Measurements from ENCODE around the gene OR5H14. TPM values are rescaled to one million over a fixed set of nuclear protein-coding genes. Genes with fewer than 3 reads are reported as not detected.
"Not testable (repeated sequence)": the region's sequence is repeated elsewhere in the genome, so short reads cannot be mapped to it uniquely, and the experiment has no call there.

The OR5H14 gene
- total RNA-seq (2014; rRNA removed; shearing (Covaris generic)) = not detected in 2 replicates

GRCh38 chr3:98147179-98147578, at the start of gene OR5H14:
Gene OR5H14 (plus strand): TSS chr3:98147479. CDS start chr3:98149386, 1,907 bp downstream.
- DNase-seq (ENCODE audit: low spot score) = no peak

DNA sequence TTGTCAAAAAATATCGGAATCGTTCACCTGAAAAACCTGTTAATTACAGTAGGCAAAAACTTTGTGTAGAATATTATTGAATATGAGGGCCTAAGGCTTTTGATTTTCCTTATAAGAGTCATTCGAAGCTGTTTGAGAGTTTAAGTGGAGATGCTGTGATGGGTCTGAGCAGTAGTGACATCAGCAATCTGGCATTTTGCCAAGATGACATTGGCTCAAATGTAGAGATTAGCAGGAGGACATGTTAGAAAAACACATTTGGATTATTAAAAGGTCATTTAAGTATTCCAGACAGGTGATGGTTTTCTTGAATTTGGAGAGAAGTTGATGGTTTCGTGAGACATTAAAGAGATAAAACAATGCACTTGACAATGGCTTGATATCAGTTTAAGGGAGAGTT, 47.4 kb upstream of the OR5H14 start:
- no peak for DNase-seq (ENCODE audit: low spot score)

- no peak for DNase-seq (ENCODE audit: low spot score)
Measured at GRCh38 chr3:98108162-98108561, 39.1 kb upstream of the OR5H14 start.

GRCh38 chr3:98109807-98110549, 37.3 kb upstream of the OR5H14 start:
- DNase-seq (ENCODE audit: low spot score) = no peak

- DNase-seq (ENCODE audit: low spot score) = no peak
Measured at GRCh38 chr3:98110550-98110908, 36.8 kb upstream of the OR5H14 start.

- no peak for DNase-seq (ENCODE audit: low spot score)
Measured at GRCh38 chr3:98114264-98114663, 33.0 kb upstream of the OR5H14 start.

GRCh38 chr3:98115717-98116116, 31.6 kb upstream of the OR5H14 start:
- DNase-seq (ENCODE audit: low spot score) = no peak

- DNase-seq (ENCODE audit: low spot score) = no peak
Measured at GRCh38 chr3:98130421-98130820, 16.9 kb upstream of the OR5H14 start, which contains the start of gene OR5H1. Gene OR5H1 (plus strand): TSS chr3:98130721. CDS start chr3:98132698, 1,977 bp downstream.

- no peak for DNase-seq (ENCODE audit: low spot score)
Measured at GRCh38 chr3:98136631-98137030, 10.6 kb upstream of the OR5H14 start.

GRCh38 chr3:98137826-98138557, 9.3 kb upstream of the OR5H14 start:
- DNase-seq (ENCODE audit: low spot score) = not testable (repeated sequence)

DNA sequence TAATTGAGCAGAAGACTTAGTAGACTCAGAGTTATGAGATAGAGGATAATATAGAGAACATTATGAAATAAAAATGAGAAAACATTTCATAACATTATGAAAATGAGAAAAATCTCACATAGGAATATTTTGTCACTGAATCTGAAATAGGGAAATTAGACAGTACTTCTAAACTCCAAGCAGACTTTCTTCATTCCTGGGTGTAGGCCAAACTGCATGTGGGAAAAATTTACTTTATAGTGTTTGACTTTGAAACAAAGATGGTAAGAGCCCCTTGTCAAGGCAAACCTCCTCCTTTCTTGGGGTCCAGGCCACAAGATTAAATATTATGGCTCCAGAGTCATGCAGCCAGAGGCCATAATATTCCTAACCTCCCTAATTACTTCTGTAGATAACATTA, 6.7 kb upstream of the OR5H14 start:
- no peak for DNase-seq (ENCODE audit: low spot score)

DNA sequence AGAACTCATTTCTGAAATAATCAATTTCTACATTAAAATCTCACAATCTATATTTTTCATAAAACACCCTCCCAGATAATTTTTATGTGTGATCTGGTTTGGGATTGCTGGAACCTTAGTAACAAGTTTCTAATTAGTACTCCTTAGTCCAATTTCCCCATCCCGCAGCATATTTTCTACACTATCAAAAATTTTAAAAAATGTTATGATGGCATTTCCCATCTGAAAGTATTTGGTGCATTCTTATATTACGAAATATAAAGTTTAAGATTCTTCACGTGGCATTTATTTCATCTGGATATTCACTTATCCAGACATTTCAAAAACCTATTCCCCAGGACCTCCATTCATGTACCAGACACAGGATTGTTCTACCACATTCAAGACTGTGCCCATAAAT, 1.5 kb downstream of the OR5H14 start:
- DNase-seq (ENCODE audit: low spot score) = no peak

GRCh38 chr3:98149456-98149855, 2.2 kb downstream of the OR5H14 start:
- not testable (repeated sequence) for DNase-seq (ENCODE audit: low spot score)

DNA sequence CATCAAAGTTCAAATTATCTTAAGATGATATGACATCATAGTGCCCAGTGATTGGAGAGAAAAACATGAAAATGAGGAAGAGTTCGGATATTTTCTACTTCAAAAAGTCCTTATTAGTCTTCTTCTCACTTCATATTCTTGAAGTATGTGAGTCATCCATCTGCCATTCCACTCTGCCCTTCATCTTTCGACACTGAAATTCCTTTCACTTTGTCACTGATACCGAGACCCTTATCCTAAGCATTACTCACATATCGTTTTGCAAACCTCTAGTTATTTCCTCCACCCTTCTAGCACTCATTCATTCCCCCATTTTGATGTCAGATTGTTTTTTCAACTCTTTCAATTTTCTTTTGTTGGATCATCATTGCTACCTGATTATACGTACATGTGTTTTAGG, 4.0 kb downstream of the OR5H14 start:
- peak; percentile 19 for DNase-seq (ENCODE audit: low spot score)

DNA sequence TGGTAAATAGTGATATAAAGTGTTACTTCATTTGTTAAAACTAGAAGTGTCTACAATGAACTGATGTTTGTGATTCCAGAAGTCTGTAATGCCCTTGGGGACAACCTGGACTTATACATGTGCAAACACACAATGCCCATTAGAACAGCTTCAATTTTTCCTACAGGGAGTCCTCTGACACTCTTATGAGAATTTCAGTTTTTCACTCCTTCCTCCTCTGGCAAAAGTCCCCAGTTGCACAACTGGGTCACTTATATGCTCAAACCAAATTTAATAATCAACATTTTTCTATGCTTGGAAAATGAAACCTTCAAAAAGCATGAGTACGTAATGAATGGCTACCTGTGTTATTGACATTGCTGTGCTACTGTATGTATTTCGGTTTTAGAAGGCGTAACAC, 19.1 kb downstream of the OR5H14 start, which contains the start of gene OR5H15:
TSS of gene OR5H15 (plus strand) at position 301 of the 400 bp plus-strand sequence. CDS start 2,004 bp downstream, outside the sequence.
- DNase-seq (ENCODE audit: low spot score) = no peak

GRCh38 chr3:98171071-98171470, 23.8 kb downstream of the OR5H14 start:
- DNase-seq (ENCODE audit: low spot score) = no peak

- peak; percentile 19 for DNase-seq (ENCODE audit: low spot score)
Measured at GRCh38 chr3:98172621-98173020, 25.3 kb downstream of the OR5H14 start.

DNA sequence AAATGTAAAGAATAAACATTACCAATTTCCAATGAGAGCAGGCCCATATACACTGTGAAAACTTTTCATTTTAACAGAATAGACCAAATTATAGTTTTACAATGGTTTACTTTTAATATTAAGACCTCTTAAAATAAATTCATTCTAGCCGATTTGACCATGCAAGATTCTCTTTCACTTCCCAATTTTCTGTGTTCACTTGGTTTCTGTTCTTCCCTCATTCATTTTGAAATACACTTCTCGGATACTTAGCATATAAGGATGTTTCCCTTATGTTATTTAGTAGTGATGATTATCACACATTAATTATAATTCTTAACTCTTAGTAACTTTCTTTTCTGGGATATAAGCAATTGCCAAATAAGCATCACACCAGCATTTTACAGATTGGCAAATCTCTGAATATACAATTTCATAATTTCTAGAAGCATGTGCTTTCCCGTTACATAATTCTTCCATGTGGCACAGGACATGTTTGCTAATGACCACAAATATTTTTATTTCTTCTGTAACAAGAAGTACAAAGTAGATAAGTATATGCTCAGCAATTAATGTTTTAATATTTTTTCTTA, 33.1 kb downstream of the OR5H14 start:
- DNase-seq (ENCODE audit: low spot score) = no peak

DNA sequence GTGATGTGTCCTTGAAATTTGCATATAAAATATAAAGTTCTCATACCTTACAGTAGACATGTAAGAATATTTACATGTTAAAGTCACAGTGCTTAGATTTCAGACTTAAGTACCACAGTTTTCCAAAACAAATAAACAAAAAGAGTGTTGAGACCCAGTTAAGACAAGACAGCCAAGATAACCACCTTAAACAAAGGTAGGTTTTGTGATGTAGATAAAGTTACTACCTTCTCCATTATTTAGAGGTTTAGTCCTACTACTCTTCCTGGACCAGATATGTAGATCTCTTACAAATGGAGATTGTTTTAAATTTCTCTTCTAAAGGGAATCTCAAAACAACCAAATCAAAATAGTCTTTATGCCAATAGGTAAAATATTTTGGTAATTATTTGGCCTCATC, 34.9 kb downstream of the OR5H14 start:
- DNase-seq (ENCODE audit: low spot score) = no peak

- DNase-seq (ENCODE audit: low spot score) = no peak
Measured at GRCh38 chr3:98185180-98185579, 37.9 kb downstream of the OR5H14 start.

DNA sequence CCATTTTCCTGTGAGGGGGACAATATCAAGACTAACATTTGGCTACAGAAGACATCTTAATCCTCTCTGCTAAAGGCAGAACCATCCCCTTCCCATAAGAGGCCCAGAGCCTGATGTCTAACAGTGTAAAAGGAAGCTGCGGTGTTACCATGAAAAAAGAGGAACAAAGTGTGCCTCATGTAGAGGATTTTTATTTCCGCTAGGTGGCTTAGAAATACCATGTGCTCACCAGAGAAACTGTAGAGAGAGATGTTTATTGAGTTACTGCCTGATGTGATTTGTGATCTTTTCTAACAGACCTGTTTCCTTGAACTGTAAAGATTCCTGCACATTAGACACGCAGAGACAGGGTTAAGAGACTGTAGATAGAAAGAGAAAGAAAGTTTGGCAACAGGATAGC, 41.3 kb downstream of the OR5H14 start:
- DNase-seq (ENCODE audit: low spot score) = peak; percentile 8

GRCh38 chr3:98190911-98191310, 43.6 kb downstream of the OR5H14 start:
- DNase-seq (ENCODE audit: low spot score) = not testable (repeated sequence)

- DNase-seq (ENCODE audit: low spot score) = not testable (repeated sequence)
Measured at GRCh38 chr3:98196293-98196692, 49.0 kb downstream of the OR5H14 start.

Measured in A172 (cell line).